Kidney (tissue), 14 donors: ENCODE measurements around the gene TGFBR3L. TPM values are rescaled to one million over a fixed set of nuclear protein-coding genes. Genes with fewer than 3 reads are reported as not detected.
"Not testable (repeated sequence)": the region's sequence is repeated elsewhere in the genome, so short reads cannot be mapped to it uniquely, and the experiment has no call there.

Source experiments
- DNase-seq, 5 donors: peaks; one replicate each; pipeline ENCODE4 v3.0.0-alpha.2; 2013 to 2020
- FAIRE-seq: peaks from 2 replicates; lab custom pipeline; 2012; peaks lifted over from hg19 to GRCh38; lab: Jason Lieb, UNC
- H3K27ac ChIP-seq, 2 donors: one replicate each; pipeline ENCODE4 v1.7.0; 2013; ENCODE audit warnings: low read depth in 2 of 2, low read length in 2 of 2, inconsistent platforms in 1 of 2
- H3K27me3 ChIP-seq: one replicate; pipeline ENCODE4 v1.7.1; 2013; ENCODE audit warnings: low read length, inconsistent platforms; ENCODE audit not compliant: control insufficient read depth, insufficient read depth
- H3K36me3 ChIP-seq, 3 donors: one replicate each; pipeline versions ENCODE4 v1.7.0 to v1.7.1; 2013; ENCODE audit warnings: low read length in 3 of 3, control low read depth in 1 of 3, inconsistent platforms in 1 of 3; ENCODE audit not compliant: insufficient read depth in 3 of 3, control insufficient read depth in 2 of 3
- H3K4me1 ChIP-seq, 3 donors: one replicate each; pipeline versions ENCODE4 v1.7.0 to v1.7.1; 2013; ENCODE audit warnings: low read length in 3 of 3, inconsistent platforms in 1 of 3, low read depth in 1 of 3; ENCODE audit not compliant: control insufficient read depth in 2 of 3, insufficient read depth in 2 of 3
- H3K4me3 ChIP-seq, 3 donors: one replicate each; pipeline versions ENCODE4 v1.7.0 to v1.8.1; 2013; ENCODE audit warnings: low read length in 3 of 3, control low read depth in 1 of 3, inconsistent platforms in 1 of 3
- H3K9ac ChIP-seq, 3 donors: one replicate each; pipeline versions ENCODE4 v1.7.0 to v1.7.1; 2013; ENCODE audit warnings: low read length in 3 of 3, control low read depth in 1 of 3, inconsistent platforms in 1 of 3
- H3K9me3 ChIP-seq, 3 donors: one replicate each; pipeline versions ENCODE4 v1.7.0 to v1.7.1; 2013; ENCODE audit warnings: low read length in 3 of 3, control low read depth in 1 of 3, inconsistent platforms in 1 of 3; ENCODE audit not compliant: control insufficient read depth in 2 of 3, insufficient read depth in 1 of 3
- intact Hi-C: fragments of 100-400 bp; cut with DNase I; formaldehyde crosslinking; loops from one replicate; pipeline ENCODE4 v1.11.1; 2022
- polyA plus RNA-seq: library from polyadenylated mRNA; stranded (reverse); fragments of 350-450 nt; fragmentation: Illumina TruSeq; extraction: RNeasy Lipid Tissue Mini Kit (QIAGEN cat#74804); gene quantifications from one replicate; pipeline ENCODE4 v1.2.3, GENCODE V29; 2014; ENCODE audit warnings: low read depth, low replicate concordance; ENCODE audit not compliant: insufficient read depth
- total RNA-seq: library from RNA; stranded (reverse); fragmentation: NEBNext Ultra II Directional; extraction: Animal tissue kit (Norgen Biotek cat#: 25700); gene quantifications from one replicate; pipeline ENCODE4 v1.2.1, GENCODE V29; 2021
- TF ChIP-seq, protein P1 (sequence below): IDR thresholded peaks from 3 replicates; pipeline ENCODE4 v1.5.1; 2012; ENCODE audit warnings: mild to moderate bottlenecking, moderate library complexity, borderline replicate concordance; ENCODE audit not compliant: insufficient read depth; ENCODE audit errors: extremely low read depth
- donor health status: control.
- donor health status: control.
- donor health status: control.
- donor health status: control.
- donor health status: control.
- donor health status: DM: yes; HTN: yes; CAD: no.
- donor health status: Normal renal cell carcinoma (clear cell type).

Gene TGFBR3L
- total and polyA plus RNA-seq, 2 donors from 2014 or later, result 0.44 to 1.5 TPM

- H3K9ac ChIP-seq, result no peak overlapping the region
- intact Hi-C loops, result no loop called here
- FAIRE-seq, result no peak
Observed at GRCh38 chr19:7916103-7916954, 1.7 kb downstream of the TGFBR3L start.

GRCh38 chr19:7916955-7917266 lies 2.3 kb downstream of the TGFBR3L start:
- H3K27ac ChIP-seq, result no peak overlapping the region
- TF ChIP-seq, protein P1, sequence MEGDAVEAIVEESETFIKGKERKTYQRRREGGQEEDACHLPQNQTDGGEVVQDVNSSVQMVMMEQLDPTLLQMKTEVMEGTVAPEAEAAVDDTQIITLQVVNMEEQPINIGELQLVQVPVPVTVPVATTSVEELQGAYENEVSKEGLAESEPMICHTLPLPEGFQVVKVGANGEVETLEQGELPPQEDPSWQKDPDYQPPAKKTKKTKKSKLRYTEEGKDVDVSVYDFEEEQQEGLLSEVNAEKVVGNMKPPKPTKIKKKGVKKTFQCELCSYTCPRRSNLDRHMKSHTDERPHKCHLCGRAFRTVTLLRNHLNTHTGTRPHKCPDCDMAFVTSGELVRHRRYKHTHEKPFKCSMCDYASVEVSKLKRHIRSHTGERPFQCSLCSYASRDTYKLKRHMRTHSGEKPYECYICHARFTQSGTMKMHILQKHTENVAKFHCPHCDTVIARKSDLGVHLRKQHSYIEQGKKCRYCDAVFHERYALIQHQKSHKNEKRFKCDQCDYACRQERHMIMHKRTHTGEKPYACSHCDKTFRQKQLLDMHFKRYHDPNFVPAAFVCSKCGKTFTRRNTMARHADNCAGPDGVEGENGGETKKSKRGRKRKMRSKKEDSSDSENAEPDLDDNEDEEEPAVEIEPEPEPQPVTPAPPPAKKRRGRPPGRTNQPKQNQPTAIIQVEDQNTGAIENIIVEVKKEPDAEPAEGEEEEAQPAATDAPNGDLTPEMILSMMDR, result no peak
- peaks cover 0 to 29% (median 6%) of the 10 kb centered on the region in 3 donors for H3K4me1 ChIP-seq
- H3K9ac ChIP-seq, result no peak overlapping the region
- intact Hi-C loops, result no loop called here
- H3K36me3 ChIP-seq, result peaks cover 0 to 6% (median 0%) of the 10 kb centered on the region in 3 donors
- no peaks in the 10 kb centered on the region for H3K9me3 ChIP-seq
- DNase-seq, result peak in 1 of 5 donors; percentile 73
- peak overlapping the region in 1 of 3 donors; percentile 25 for H3K4me3 ChIP-seq
- FAIRE-seq, result no peak
- peaks cover 15% of the 10 kb centered on the region for H3K27me3 ChIP-seq

More at GRCh38 chr19:7916103-7916954, 1.7 kb downstream of the TGFBR3L start:
- H3K27me3 ChIP-seq, result peaks cover 15% of the 10 kb centered on the region
- H3K4me1 ChIP-seq, result peaks cover 0 to 23% (median 4%) of the 10 kb centered on the region in 3 donors
- H3K9me3 ChIP-seq, result no peaks in the 10 kb centered on the region
- H3K4me3 ChIP-seq, result no peak overlapping the region
- H3K27ac ChIP-seq, result no peak overlapping the region
- TF ChIP-seq, protein P1, result no peak
- peak in 3 of 5 donors; percentile 26 to 82 (median 70) for DNase-seq
- peaks cover 0 to 4% (median 2%) of the 10 kb centered on the region in 3 donors for H3K36me3 ChIP-seq

- peak; percentile 63 to 83 (median 76) for DNase-seq
- Histone ChIP-seq H3K9ac (no peak overlapping the region), H3K27me3 (peaks cover 15% of the 10 kb centered on the region), H3K27ac (no peak overlapping the region), H3K4me1 (peaks cover 0 to 29% (median 6%) of the 10 kb centered on the region in 3 donors), H3K4me3 (peak overlapping the region in 1 of 3 donors; percentile 25), H3K36me3 (peaks cover 0 to 7% (median 0%) of the 10 kb centered on the region in 3 donors), H3K9me3 (no peaks in the 10 kb centered on the region)
- TF ChIP-seq, protein P1, result peak; percentile 51
- no peak for FAIRE-seq
- intact Hi-C loops, result no loop called here
Observed at GRCh38 chr19:7917267-7918061, 2.8 kb downstream of the TGFBR3L start.

DNA sequence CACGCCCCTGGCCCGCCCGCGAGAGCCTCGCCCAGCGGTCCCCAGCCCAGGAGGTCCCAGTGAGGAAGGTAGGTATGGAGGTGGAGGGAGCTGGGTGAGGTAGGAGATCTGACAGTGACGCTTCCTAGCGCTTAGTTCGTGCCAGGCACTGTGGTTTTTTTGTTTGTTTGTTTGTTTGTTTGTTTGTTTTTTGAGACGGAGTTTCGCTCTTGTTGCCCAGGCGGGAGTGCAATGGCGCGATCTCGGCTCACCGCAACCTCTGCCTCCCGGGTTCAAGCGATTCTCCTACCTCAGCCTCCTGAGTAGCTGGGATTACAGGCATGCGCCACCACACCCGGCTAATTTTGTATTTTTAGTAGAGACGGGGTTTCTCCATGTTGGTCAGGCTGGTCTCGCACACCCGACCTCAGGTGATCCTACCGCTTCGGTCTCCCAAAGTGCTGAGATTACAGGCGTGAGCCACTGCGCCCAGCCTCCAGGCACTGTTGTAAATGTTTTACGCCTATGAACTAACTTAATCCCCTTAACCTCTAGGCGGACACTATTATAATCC lies 3.5 kb downstream of the TGFBR3L start:
- FAIRE-seq, H3K27ac ChIP-seq, intact Hi-C loops, H3K9ac ChIP-seq, H3K9me3 ChIP-seq, DNase-seq: not testable (repeated sequence)
- Histone ChIP-seq H3K4me1 (peaks cover 0 to 29% (median 6%) of the 10 kb centered on the region in 3 donors), H3K4me3 (peak overlapping the region in 1 of 3 donors; percentile 71), H3K36me3 (peaks cover 0 to 11% (median 0%) of the 10 kb centered on the region in 3 donors), H3K27me3 (peaks cover 15% of the 10 kb centered on the region)
